ENCODE data around the gene LDLRAD3. TPM values are rescaled to one million over a fixed set of nuclear protein-coding genes. Genes with fewer than 3 reads are reported as not detected.

LDLRAD3 gene
- polyA plus RNA-seq, 3 donors, result 7.3 to 14.1 (median 10.4) TPM

DNA sequence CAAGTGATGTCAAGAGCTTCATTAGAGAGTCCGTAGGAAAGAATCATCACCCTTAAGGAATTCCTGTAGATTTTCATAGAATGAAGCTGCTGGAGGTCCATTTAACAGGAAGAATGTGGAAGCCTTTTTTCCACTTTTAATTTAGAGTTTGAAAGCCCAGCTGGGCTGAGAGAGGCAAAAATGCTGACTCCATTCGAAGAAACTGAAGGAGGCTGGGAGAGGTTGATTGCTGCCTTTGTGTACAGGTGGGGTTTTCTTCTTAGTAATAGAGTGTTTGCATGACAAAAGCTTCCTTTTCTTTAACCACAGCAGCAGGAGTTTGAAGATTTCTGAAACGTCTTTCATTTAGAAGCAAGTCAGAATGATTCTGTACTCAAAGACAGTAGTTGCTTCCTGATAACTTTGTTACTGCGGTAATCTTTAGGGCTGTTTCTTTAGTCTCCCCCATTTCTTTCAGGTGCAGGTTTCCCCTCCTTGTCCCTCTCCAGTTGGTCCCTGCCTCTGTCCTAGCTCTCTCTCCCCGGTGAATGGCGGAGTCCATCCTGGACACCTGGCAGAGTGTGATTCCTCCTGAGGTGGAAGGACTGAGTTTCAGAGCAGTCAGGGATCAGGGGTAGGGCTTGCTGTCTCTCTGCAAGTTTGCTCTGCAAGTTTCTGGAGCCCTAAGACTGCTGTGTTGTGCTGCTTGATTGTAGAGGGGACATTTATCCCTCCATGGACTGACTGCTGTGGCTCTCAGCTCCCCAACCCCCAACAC is 166.2 kb downstream of the LDLRAD3 start:
- no peak for DNase-seq
- TF ChIP-seq CTCF (IDR thresholded peaks at IDR 0.05), result no peak
- Mint-ChIP-seq H3K27me3 (ENCODE audit: low read depth in 3 of 3) (peaks cover 1 to 3% (median 2%) of the 10 kb centered on the region in 3 donors), H3K36me3 (peaks cover 20 to 41% of the 10 kb centered on the region in 2 donors), H3K9me3 (peaks cover 6 to 16% (median 13%) of the 10 kb centered on the region in 7 donors), H3K4me1 (peaks cover 2% of the 10 kb centered on the region), H3K27ac (no peak overlapping the region), H3K4me3 (no peak overlapping the region)
- no peaks in the 10 kb centered on the region for H3K4me1 ChIP-seq (ENCODE audit: control insufficient read depth in 1 of 2, insufficient read depth in 2 of 2, low read length in 2 of 2)
- H3K9ac ChIP-seq (ENCODE audit: insufficient read depth, low read length, poor library complexity, severe bottlenecking), result no peak overlapping the region
- no peak overlapping the region for H3K4me2 ChIP-seq (replicated peaks; ENCODE audit: extremely low read depth, low read length, poor library complexity, severe bottlenecking)
- H3K27me3 ChIP-seq (ENCODE audit: control insufficient read depth in 2 of 2, insufficient read depth in 2 of 2, low read length in 2 of 2), result no peaks in the 10 kb centered on the region
- H3K27ac ChIP-seq (ENCODE audit: low read depth in 1 of 2, low read length in 2 of 2), result no peak overlapping the region
- no peak overlapping the region for H3K4me3 ChIP-seq (replicated peaks in 1 of 3; ENCODE audit: low read depth in 2 of 3, low read length in 3 of 3)
- WGBS (ENCODE audit: insufficient coverage), result 40% methylated on average over 2 of the region's 6 CpGs
- H2AFZ ChIP-seq (ENCODE audit: insufficient read depth, low read depth, low read length, poor library complexity, severe bottlenecking), result no peak overlapping the region
- H3K79me2 ChIP-seq (ENCODE audit: insufficient read depth, low read length), result no peaks in the 10 kb centered on the region
- H3K36me3 ChIP-seq (replicated peaks in 1 of 2; ENCODE audit: control insufficient read depth in 1 of 2, insufficient read depth in 2 of 2, low read length in 2 of 2), result peaks cover 0 to 6% of the 10 kb centered on the region in 2 donors
- H4K20me1 ChIP-seq (ENCODE audit: insufficient read depth, low read length), result peaks cover 6% of the 10 kb centered on the region
- intact Hi-C loops (cut with micrococcal nuclease), result loop anchor here in 1 of 2 donors (10.0 kb wide), 1 partner anchor 135 kb away; no protein-coding TSS in a partner anchor
- peaks cover 0 to 14% of the 10 kb centered on the region in 2 donors for H3K9me3 ChIP-seq (replicated peaks in 1 of 2; ENCODE audit: control insufficient read depth in 1 of 2, insufficient read depth in 1 of 2, low read length in 2 of 2)

DNA sequence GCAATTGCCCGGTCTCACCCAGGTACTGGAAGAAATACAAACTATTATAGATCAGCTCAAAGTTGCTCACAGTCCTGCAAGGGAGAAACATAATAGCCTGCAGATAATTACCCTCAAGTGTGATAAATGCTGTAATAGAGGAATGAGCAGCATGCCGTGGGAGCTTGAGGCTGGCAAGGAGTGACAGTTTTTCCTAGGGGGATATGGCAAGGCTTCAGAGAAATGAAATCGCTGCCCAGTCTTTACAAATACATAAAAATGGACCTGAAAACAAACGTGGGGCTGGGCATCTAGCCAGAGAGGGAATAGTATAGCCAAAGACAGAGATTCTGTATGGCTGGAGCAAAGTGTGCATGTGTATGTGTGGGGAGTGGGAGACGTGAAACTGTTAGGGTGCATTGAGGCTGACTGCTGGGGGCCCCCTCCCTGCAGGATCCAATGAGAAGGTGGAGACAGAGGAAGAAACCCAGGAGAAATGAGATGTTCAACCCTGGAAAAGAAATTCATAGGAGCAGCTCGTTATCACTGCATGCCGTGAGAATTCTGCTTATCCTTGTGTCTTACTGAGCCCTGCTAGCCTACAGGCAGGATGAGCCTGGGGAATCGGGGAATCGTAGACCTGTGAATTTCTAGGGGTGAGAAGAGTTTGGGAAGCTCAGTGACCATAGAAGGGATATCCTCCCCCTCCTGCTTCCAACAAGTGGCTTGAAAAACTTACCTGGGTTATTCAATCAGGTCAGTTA is 167.0 kb downstream of the LDLRAD3 start:
- Histone ChIP-seq H3K9me3 (replicated peaks in 1 of 2; ENCODE audit: control insufficient read depth in 1 of 2, insufficient read depth in 1 of 2, low read length in 2 of 2) (peaks cover 0 to 14% of the 10 kb centered on the region in 2 donors), H3K9ac (ENCODE audit: insufficient read depth, low read length, poor library complexity, severe bottlenecking) (no peak overlapping the region), H2AFZ (ENCODE audit: insufficient read depth, low read depth, low read length, poor library complexity, severe bottlenecking) (no peak overlapping the region), H3K79me2 (ENCODE audit: insufficient read depth, low read length) (no peaks in the 10 kb centered on the region), H4K20me1 (ENCODE audit: insufficient read depth, low read length) (peaks cover 2% of the 10 kb centered on the region), H3K36me3 (replicated peaks in 1 of 2; ENCODE audit: control insufficient read depth in 1 of 2, insufficient read depth in 2 of 2, low read length in 2 of 2) (peaks cover 0 to 13% of the 10 kb centered on the region in 2 donors), H3K4me3 (replicated peaks in 1 of 3; ENCODE audit: low read depth in 2 of 3, low read length in 3 of 3) (no peak overlapping the region), H3K4me1 (ENCODE audit: control insufficient read depth in 1 of 2, insufficient read depth in 2 of 2, low read length in 2 of 2) (no peaks in the 10 kb centered on the region), H3K27me3 (ENCODE audit: control insufficient read depth in 2 of 2, insufficient read depth in 2 of 2, low read length in 2 of 2) (no peaks in the 10 kb centered on the region), H3K27ac (ENCODE audit: low read depth in 1 of 2, low read length in 2 of 2) (no peak overlapping the region), H3K4me2 (replicated peaks; ENCODE audit: extremely low read depth, low read length, poor library complexity, severe bottlenecking) (no peak overlapping the region)
- intact Hi-C loops (cut with micrococcal nuclease), result no loop called here
- H3K9me3 Mint-ChIP-seq, result peaks cover 6 to 16% (median 14%) of the 10 kb centered on the region in 7 donors
- H3K27me3 Mint-ChIP-seq (ENCODE audit: low read depth in 3 of 3), result peaks cover 1 to 3% (median 2%) of the 10 kb centered on the region in 3 donors
- H3K4me1 Mint-ChIP-seq, result peaks cover under 1% of the 10 kb centered on the region
- no peak for TF ChIP-seq CTCF (IDR thresholded peaks at IDR 0.05)
- WGBS (ENCODE audit: insufficient coverage), result 100% methylated on average over 3 of the region's 9 CpGs
- no peak overlapping the region for H3K4me3 Mint-ChIP-seq
- H3K27ac Mint-ChIP-seq, result no peak overlapping the region
- H3K36me3 Mint-ChIP-seq, result peaks cover 25 to 42% of the 10 kb centered on the region in 2 donors
- no peak for DNase-seq
